A673 (cell line): ENCODE measurements around the gene FCHSD2.
"Not testable (repeated sequence)": the region's sequence is repeated elsewhere in the genome, so short reads cannot be mapped to it uniquely, and the experiment has no call there.

Experiments used
- EZH2 ChIP-seq: fragments of 200-600 bp; sonication (generic); IDR thresholded peaks from 2 replicates; pipeline ENCODE4 v1.6.1; 2017; ENCODE audit warnings: borderline replicate concordance, low read depth, mild to moderate bottlenecking, mixed read lengths, antibody characterized with exemption, low read length; ENCODE audit not compliant: poor library complexity, severe bottlenecking
- TF ChIP-seq, protein P1 (sequence below): fragments of 300-800, 200-600 bp; sonication (generic); conservative IDR thresholded peaks from 2 replicates; pipeline ENCODE4 v1.5.1; 2017; ENCODE audit warnings: low read depth, mild to moderate bottlenecking, antibody characterized with exemption, low read length, moderate library complexity, mixed read lengths

DNA sequence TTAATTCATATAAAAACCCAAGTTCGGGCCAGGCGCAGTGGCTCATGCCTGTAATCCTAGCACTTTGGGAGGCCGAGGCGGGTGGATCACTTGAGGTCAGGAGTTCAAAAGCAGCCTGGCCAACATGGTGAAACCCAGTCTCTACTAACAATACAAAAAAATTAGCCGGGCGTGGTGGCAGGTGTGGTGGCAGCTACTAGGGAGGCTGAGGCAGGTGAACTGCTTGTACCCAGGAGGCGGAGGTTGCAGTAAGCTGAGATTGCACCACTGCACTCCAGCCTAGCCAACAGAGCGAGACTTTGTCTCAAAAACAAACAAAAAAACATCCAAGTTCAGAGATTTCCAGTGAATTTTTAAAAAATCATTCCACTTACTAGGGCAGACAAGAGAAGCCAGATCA, 5.4 kb downstream of the FCHSD2 start:
- TF ChIP-seq, protein P1, sequence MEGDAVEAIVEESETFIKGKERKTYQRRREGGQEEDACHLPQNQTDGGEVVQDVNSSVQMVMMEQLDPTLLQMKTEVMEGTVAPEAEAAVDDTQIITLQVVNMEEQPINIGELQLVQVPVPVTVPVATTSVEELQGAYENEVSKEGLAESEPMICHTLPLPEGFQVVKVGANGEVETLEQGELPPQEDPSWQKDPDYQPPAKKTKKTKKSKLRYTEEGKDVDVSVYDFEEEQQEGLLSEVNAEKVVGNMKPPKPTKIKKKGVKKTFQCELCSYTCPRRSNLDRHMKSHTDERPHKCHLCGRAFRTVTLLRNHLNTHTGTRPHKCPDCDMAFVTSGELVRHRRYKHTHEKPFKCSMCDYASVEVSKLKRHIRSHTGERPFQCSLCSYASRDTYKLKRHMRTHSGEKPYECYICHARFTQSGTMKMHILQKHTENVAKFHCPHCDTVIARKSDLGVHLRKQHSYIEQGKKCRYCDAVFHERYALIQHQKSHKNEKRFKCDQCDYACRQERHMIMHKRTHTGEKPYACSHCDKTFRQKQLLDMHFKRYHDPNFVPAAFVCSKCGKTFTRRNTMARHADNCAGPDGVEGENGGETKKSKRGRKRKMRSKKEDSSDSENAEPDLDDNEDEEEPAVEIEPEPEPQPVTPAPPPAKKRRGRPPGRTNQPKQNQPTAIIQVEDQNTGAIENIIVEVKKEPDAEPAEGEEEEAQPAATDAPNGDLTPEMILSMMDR, result not testable (repeated sequence)
- not testable (repeated sequence) for TF ChIP-seq EZH2
